Activated CD4-positive, CD25-positive, alpha-beta regulatory T cell treated with anti-CD3 and anti-CD28 coated beads, Interleukin-2, amount 50 U/mL, for 24 hours (primary cell): ENCODE measurements around the gene ACAD10.
"Not testable (repeated sequence)": the region's sequence is repeated elsewhere in the genome, so short reads cannot be mapped to it uniquely, and the experiment has no call there.

Experiments used
- ATAC-seq, 2 donors: fragments of 150-1000 bp; cut with Tn5 transposase; one replicate each; pipeline ENCODE4 v1.10.0; 2021; ENCODE audit warnings: mild to moderate bottlenecking in 1 of 2, moderate library complexity in 1 of 2

The ACAD10 gene

GRCh38 chr12:111687952-111688351, 2.1 kb downstream of the ACAD10 start:
- no peak for ATAC-seq

GRCh38 chr12:111691262-111691661, 5.4 kb downstream of the ACAD10 start:
- ATAC-seq = no peak

DNA sequence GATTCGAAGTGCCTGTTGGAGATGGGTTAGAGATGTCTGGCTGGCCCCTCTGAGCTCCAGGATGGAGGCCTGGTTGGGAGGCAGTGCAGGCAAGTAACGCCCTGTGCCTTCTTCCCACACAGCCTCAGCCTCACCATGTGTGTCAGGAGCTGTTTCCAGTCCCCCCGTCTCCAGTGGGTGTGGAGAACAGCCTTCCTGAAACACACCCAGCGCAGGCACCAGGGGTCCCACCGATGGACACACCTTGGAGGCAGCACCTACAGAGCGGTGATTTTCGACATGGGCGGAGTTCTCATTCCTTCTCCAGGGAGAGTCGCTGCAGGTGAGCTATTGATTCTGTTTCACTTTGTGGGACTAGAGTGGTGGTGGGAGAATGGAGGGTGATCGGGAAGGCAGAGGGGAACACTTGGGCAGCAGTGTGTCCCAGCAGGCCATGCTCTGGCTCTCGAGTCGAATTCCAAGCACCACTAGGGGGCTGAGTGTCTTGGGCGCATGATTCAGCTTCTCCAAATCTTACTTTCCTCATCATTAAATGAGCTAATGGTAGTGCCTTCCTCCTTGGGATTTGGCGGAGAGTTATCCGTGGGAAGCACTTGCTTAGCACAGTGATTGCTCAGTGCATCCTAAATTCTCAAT, 6.8 kb downstream of the ACAD10 start:
- no peak for ATAC-seq

DNA sequence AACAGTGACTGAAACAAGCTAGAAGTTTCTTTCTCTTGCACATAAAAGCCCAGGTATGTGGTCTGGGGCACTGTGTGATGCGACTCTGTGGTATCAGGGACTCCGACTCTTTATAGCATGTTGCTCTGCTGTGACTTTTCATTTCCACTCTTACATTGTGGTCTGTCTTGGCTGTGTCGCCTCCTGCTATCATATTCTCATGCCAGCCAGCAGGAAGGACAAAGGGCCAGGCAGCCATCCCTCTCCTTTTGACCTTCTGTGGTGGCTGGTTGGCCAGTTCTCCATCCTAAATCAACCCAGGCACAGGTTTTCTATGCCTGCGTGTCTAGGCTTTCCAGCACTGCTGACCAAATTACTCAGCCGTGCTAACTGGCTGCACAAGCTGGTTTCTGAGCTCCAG, 8.0 kb downstream of the ACAD10 start:
- no peak for ATAC-seq

GRCh38 chr12:111699962-111700361, 14.1 kb downstream of the ACAD10 start:
- ATAC-seq = no peak

DNA sequence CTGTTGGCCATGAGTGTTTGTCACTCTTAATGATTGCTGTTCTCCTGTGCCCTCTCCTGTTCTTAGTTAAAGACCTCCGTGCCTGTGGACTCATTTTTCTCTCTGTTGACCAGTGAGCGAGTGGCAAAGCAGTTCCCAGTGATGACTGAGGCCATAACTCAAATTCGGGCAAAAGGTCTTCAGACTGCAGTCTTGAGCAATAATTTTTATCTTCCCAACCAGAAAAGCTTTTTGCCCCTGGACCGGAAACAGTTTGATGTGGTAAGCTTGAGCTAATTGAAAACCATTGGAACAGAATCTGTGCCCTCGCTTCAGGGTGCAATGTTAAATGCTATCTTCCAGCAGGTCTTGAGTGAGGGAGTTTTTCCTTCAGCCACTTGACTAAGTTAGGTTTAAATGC, 19.8 kb downstream of the ACAD10 start:
- no peak for ATAC-seq

DNA sequence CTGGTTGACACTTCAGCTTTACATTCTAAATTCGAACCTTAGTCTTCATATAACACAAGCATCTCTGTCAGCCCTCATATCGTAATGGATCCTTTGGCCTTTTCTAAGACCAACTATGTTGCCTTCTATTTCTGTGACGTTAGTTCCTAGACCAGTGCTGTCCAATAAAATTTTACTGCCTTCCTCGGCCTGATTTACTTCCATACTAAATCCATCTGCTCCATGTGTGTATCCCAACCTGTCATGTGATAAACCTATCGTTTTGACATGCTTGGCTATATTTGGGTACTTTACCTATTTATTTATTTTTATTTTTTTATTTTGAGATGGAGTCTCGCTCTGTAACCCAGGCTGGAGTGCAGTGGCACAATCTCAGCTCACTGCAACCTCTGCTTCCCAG, 20.3 kb downstream of the ACAD10 start:
- ATAC-seq = no peak

GRCh38 chr12:111715279-111715678, 29.4 kb downstream of the ACAD10 start:
- no peak for ATAC-seq

DNA sequence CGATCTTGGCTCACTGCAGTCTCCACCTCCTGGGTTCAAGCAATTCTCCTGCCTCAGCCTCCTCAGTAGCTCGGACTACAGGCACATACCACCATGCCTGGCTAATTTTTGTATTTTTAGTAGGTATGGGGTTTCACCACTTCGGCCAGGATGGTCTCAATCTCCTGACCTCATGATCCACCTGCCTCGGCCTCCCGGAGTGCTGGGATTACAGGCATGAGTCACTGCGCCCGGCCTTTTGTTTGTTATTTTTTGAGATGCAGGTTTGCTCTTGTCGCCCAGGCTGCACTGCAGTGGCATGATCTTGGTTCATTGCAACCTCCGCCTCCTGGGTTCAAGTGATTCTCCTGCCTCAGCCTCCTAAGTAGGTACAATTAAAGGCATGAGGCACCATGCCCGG, 33.5 kb downstream of the ACAD10 start:
- not testable (repeated sequence) for ATAC-seq

- no peak for ATAC-seq
Measured at GRCh38 chr12:111720457-111720856, 34.6 kb downstream of the ACAD10 start.

- ATAC-seq = not testable (repeated sequence)
Measured at GRCh38 chr12:111723646-111724360, 38.0 kb downstream of the ACAD10 start.

DNA sequence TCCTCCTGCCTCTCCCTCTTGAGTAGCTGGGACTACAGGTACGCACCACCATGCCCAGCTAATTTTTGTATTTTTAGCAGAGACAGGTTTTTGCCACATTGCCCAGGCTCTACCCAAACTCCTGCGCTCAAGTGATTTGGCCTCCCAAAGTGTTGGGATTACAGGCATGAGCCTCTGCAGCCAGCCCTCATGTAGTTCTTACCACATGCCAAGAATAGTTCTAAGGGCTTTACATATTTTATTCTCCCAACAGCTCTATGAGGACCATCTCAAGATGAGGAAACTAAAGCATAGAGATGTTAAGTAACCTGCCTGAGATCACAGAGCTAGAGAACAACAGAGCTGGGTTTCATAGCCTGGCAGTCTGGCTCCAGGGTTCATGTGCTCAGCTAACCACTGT, 42.9 kb downstream of the ACAD10 start:
- no peak for ATAC-seq

GRCh38 chr12:111730420-111730819, 44.6 kb downstream of the ACAD10 start:
- no peak for ATAC-seq

GRCh38 chr12:111732786-111733185, 46.9 kb downstream of the ACAD10 start:
- no peak for ATAC-seq

- ATAC-seq = no peak
Measured at GRCh38 chr12:111733340-111733915, 47.6 kb downstream of the ACAD10 start.

DNA sequence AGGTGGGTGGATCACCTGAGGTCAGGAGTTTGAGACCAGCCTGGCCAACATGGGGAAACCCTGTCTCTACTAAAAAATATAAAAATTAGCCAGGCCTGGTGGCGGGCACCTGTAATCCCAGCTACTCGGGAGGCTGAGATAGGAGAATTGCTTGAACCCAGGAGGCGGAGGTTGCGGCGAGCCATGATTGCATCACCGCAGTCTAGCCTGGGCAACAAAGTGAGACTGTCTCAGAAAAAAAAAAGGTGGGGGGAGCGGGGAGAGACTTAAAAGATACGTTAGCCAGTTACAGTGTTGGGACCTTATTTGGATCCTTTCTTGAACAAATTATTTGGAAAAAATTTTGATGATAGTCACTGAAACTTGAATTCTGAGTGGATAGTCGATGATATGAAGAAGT, 53.7 kb downstream of the ACAD10 start:
- ATAC-seq = not testable (repeated sequence)

GRCh38 chr12:111741235-111741812, 55.5 kb downstream of the ACAD10 start:
- ATAC-seq = no peak

DNA sequence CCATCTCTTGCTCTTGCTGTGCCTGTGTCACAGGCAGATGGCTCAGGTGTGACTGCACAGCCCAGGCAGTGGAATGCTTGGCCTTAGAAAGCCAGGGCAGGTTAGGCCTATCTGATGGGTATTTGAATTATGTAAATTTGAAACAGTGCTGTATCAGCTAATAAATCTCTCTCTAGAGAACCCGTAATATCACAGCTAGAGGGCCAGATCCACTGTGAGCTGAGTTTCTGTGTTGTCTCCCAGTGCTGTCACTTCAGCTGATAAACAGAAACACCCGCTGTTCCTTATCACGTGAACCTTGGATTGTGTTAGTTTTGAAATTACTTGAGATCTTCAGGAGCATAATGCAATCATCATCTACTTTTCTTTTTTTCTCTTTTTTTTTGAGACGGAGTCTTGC, 59.4 kb downstream of the ACAD10 start:
- ATAC-seq = no peak

DNA sequence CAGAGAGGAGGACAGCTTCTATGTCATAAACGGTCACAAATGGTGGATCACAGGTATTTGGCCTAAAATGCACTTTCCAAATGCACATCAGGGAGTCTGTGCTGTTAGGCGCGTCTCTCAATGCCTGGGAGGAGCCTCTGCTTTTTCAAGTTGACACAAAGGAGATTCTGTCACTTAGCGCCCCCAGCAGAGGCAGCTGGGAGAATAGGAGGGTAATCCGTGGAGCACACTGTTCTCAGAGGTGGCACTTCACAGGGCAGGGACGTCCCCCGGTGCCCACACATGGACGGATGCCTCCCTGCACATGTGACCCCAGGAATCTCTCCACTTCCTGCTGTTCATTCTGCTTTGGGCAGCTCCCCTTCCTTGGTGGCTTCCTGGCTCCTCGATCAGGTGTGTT, 61.5 kb downstream of the ACAD10 start:
- no peak for ATAC-seq

DNA sequence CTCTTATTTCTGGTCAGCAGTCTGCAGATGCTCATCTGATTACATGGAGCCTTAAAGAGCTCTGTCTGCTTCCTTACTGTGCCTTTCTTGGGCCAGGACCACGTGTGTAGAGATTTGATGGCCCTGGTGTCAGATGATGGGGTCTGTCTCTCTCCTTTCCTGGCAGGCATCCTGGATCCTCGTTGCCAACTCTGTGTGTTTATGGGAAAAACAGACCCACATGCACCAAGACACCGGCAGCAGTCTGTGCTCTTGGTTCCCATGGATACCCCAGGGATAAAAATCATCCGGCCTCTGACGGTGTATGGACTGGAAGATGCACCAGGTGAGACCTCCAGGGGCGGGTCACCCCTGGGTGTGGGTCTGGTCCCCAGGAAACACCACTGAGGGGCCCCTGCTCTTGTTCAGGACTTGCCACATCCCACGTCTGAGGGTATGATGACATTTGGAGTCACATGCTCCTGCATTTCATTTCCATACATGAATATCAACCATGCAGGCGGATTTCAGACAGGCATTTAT, 62.4 kb downstream of the ACAD10 start:
- ATAC-seq = no peak

DNA sequence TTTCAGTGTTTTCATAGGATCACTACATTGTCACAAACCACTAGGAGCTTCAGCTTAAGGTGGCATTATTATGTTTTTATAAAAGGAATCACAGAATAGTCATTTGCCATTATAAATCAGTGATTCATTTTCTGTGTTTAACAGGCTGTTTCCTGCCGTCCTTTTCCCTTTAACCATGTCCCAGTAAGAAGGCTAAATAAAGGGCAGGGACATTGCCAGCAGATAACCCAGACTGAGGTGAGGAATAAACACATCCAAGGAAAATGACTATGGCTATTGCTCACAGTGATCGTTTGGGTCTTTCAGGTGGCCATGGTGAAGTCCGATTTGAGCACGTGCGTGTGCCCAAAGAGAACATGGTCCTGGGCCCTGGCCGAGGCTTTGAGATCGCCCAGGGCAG, 63.0 kb downstream of the ACAD10 start:
- ATAC-seq = no peak

DNA sequence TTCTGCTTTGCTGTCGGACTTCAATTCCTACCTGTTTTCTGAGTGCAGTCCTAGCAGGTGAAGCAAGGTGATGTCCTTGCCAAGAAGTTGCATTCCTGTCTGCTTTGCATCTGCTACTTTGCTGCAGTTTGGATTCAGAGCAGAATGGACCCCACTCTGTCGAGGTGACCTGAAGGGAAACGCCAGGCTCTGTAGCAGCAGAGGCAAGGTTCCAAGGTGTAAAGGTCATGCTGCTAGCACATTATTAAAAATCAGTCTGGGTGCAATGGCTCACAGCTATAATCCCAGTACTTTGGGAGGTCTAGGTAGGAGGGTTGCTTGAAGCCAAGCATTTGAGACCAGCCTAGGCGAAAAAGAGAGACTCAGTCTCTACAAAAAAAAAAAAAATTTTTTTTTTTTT, 63.5 kb downstream of the ACAD10 start:
- no peak for ATAC-seq

DNA sequence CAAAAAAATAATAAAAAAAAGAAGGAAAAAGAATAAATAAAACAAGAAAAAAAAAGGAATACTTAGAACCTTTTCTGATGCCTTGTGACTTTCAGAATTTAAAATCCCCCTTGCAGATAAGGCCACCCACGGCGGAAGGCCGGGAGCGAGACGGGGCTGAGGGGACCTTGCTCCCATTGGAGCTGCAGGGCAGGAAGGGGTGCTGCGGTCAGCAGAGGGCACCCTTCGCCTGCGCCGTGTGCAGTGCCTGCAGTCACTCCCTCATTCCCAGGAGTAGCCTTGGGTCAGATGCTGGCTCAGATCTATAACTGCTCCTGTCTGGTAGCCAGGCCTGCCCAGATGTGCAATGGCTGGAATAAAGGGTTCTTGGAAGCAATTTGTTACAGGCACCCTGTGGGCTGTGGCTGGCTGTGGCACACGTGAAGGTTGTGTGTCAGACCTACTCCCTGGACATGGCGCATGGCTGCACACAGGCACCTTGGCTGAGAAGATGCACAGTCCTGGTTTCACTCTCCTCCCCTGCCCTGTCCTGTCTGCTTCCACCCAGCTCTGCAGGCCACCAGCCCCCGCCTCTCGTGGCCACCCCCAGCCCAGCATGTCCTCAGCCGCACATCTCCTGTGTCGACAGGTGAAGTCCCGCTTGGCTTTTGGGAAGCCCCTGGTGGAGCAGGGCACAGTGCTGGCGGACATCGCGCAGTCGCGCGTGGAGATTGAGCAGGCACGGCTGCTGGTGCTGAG, 67.5 kb downstream of the ACAD10 start:
- no peak for ATAC-seq
